RWPE2 (cell line): ENCODE results near the gene MAP7.
A peak's percentile ranks its signal among the peaks of the same experiment; 100 is the strongest.

Experiments
- ATAC-seq: fragments of 200-7000 bp; cut with Tn5 transposase; 3 replicates; pipeline ENCODE4 v1.9.1; 2021; ENCODE audit warnings: low read depth
- DNase-seq: peaks from one replicate; pipeline ENCODE4 v3.0.0-alpha.2; 2020; ENCODE audit warnings: low spot score
- H3K27ac ChIP-seq: fragments of 450-650 bp; 2 replicates; pipeline ENCODE4 v1.5.1; 2017; ENCODE audit warnings: mild to moderate bottlenecking; ENCODE audit not compliant: poor library complexity, severe bottlenecking
- H3K27me3 ChIP-seq: fragments of 250-450 bp; sonication (Bioruptor Pico); 2 replicates; pipeline ENCODE4 v1.5.1; 2021; ENCODE audit warnings: mild to moderate bottlenecking, moderate library complexity; ENCODE audit not compliant: insufficient read depth, poor library complexity, severe bottlenecking
- H3K36me3 ChIP-seq: fragments of 250-450 bp; sonication (Bioruptor Pico); 2 replicates; pipeline ENCODE4 v1.5.1; 2020; ENCODE audit warnings: low read depth, mild to moderate bottlenecking, moderate library complexity
- H3K4me1 ChIP-seq: fragments of 250-450 bp; sonication (Bioruptor Pico); 2 replicates; pipeline ENCODE4 v1.5.1; 2021; ENCODE audit warnings: mild to moderate bottlenecking, moderate library complexity; ENCODE audit not compliant: insufficient read depth, poor library complexity, severe bottlenecking
- H3K4me3 ChIP-seq: fragments of 250-450 bp; sonication (Bioruptor Pico); 2 replicates; pipeline ENCODE4 v1.5.1; 2021; ENCODE audit warnings: mild to moderate bottlenecking, moderate library complexity; ENCODE audit not compliant: severe bottlenecking
- H3K9me3 ChIP-seq: fragments of 250-450 bp; sonication (Bioruptor Pico); 2 replicates; pipeline ENCODE4 v1.5.1; 2021; ENCODE audit warnings: mild to moderate bottlenecking, moderate library complexity; ENCODE audit not compliant: severe bottlenecking
- TF ChIP-seq, protein P1 (sequence below): fragments of 450-650 bp; IDR thresholded peaks from one replicate; pipeline ENCODE4 v1.5.1; 2017; ENCODE audit warnings: mild to moderate bottlenecking, moderate library complexity; ENCODE audit not compliant: poor library complexity, severe bottlenecking

MAP7 gene

DNA sequence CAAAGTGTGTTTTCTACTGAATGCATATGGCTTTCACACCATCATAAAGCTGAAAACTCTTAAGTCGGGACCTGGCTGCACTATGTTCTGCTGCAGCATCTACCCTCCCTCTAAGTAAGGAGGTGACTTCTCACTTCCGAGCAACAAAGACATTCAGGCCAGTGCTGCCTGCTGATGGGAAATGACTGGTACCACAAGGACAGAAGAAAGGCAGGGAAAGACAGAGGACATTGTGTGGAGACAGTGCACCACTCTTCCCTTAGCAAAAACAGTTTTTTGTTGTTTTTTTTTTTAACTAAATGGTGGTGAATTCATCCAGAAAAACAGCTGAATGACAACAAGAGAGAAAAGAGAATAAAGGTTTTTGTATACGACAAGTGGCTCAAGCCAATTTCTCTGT is 81.5 kb downstream of the MAP7 start:
- no peak overlapping the region for H3K27ac ChIP-seq
- ATAC-seq (no peak), DNase-seq (no peak)
- no peak overlapping the region for H3K4me3 ChIP-seq
- TF ChIP-seq, protein P1, sequence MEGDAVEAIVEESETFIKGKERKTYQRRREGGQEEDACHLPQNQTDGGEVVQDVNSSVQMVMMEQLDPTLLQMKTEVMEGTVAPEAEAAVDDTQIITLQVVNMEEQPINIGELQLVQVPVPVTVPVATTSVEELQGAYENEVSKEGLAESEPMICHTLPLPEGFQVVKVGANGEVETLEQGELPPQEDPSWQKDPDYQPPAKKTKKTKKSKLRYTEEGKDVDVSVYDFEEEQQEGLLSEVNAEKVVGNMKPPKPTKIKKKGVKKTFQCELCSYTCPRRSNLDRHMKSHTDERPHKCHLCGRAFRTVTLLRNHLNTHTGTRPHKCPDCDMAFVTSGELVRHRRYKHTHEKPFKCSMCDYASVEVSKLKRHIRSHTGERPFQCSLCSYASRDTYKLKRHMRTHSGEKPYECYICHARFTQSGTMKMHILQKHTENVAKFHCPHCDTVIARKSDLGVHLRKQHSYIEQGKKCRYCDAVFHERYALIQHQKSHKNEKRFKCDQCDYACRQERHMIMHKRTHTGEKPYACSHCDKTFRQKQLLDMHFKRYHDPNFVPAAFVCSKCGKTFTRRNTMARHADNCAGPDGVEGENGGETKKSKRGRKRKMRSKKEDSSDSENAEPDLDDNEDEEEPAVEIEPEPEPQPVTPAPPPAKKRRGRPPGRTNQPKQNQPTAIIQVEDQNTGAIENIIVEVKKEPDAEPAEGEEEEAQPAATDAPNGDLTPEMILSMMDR = no peak
- no peaks in the 10 kb centered on the region for H3K36me3 ChIP-seq
- H3K27me3 ChIP-seq = no peaks in the 10 kb centered on the region
- peaks cover 9% of the 10 kb centered on the region for H3K4me1 ChIP-seq
- peaks cover 2% of the 10 kb centered on the region for H3K9me3 ChIP-seq

DNA sequence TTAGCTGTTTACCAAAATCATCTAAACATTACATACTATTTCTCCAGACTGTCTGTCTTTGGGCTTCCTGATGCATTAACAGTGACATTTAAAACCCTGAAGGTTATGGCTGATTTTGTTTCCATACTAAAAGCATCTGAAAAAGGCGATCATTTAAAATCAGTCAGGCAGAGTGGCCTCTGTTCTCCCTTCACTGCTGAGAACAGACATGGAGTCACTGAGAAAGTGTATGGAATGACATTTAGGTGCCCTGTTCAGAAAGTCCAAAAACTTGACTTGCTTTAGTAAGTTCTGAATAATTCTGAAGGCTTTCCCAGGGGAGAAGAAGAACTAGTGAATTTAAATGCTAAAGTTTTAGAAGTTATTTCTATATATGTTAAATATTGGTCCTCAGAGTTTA is 83.0 kb downstream of the MAP7 start:
- DNase-seq (no peak), ATAC-seq (no peak)
- peaks cover 9% of the 10 kb centered on the region for H3K4me1 ChIP-seq
- no peak overlapping the region for H3K4me3 ChIP-seq
- no peaks in the 10 kb centered on the region for H3K36me3 ChIP-seq
- no peaks in the 10 kb centered on the region for H3K27me3 ChIP-seq
- no peak overlapping the region for H3K27ac ChIP-seq
- TF ChIP-seq, protein P1 = no peak
- peaks cover 2% of the 10 kb centered on the region for H3K9me3 ChIP-seq

DNA sequence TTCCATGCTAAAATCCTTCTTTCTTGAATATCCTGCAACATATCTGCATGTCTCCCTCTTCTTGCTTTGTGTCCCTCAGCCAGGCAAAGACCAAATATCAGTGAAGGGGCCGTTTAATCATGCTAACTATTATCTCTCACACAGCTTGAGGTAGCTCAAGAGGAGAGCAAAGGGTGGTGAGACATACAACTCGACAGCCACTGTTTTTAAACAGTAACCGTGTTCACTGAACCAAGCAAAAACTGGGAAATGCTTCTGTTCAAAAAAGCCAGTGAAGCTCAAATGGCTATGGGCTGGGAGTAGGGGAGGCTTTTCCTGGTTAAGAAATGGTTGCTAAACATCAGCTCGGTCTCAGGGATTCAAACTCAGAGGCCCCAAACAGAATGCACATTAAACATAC is 83.4 kb downstream of the MAP7 start:
- H3K9me3 ChIP-seq = peaks cover 2% of the 10 kb centered on the region
- no peak overlapping the region for H3K4me3 ChIP-seq
- no peaks in the 10 kb centered on the region for H3K27me3 ChIP-seq
- H3K27ac ChIP-seq = no peak overlapping the region
- peaks cover 9% of the 10 kb centered on the region for H3K4me1 ChIP-seq
- TF ChIP-seq, protein P1 = no peak
- no peak for DNase-seq
- no peak for ATAC-seq
- no peaks in the 10 kb centered on the region for H3K36me3 ChIP-seq

DNA sequence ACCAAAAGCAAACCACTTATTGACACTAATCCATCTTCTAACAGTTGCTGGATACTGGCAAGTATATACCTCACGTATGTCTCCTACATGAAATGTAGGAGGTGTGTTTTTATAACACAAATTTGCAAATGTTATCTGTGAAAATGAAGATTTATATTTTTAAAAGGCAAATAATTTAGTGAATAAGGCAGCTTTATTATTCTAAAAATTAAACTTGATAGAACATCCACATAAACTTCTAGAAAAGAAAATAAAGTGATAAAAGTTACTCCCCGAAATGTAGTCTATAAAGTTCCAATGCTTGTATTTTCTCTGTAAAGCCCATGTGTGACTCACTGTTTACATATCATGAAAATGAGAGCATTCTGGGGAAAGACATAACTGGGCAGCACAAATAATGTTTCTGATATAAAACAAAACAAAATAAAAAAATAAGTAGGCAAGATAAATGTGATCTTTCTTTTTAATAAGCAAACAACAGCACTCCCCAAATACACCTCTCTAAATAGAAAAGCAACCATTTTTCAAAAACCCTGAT is 84.4 kb downstream of the MAP7 start:
- Histone ChIP-seq H3K36me3 (no peaks in the 10 kb centered on the region), H3K27me3 (no peaks in the 10 kb centered on the region), H3K27ac (no peak overlapping the region), H3K4me3 (no peak overlapping the region), H3K4me1 (peaks cover 9% of the 10 kb centered on the region), H3K9me3 (peaks cover 2% of the 10 kb centered on the region)
- ATAC-seq (peak; percentile 77), DNase-seq (no peak)
- TF ChIP-seq, protein P1 = no peak

DNA sequence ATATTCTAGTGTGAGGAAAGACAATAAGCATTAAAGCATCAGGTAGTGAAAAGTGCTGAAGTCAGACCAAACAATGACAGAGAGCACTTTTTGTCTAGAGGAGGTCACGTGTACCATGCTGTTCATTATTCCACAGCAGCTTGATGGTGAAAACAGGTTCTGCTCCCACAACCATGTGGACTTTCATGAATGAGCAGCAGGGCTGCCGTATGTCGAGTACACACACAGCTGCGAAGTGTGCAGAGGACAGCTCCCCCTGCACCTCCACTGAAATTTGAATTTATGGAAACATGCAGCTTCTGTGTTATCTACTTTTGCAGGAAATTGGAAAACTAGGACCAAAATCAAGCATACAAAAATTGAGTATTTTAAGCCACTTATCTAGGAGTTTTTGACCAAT is 85.3 kb downstream of the MAP7 start:
- Histone ChIP-seq H3K4me3 (no peak overlapping the region), H3K36me3 (no peaks in the 10 kb centered on the region), H3K27me3 (no peaks in the 10 kb centered on the region), H3K9me3 (peaks cover 2% of the 10 kb centered on the region), H3K27ac (no peak overlapping the region), H3K4me1 (peaks cover 9% of the 10 kb centered on the region)
- DNase-seq (no peak), ATAC-seq (no peak)
- TF ChIP-seq, protein P1 = no peak
